Gastroesophageal sphincter (tissue), 4 donors: ENCODE measurements around the gene STK11IP. TPM values are rescaled to one million over a fixed set of nuclear protein-coding genes. Genes with fewer than 3 reads are reported as not detected.

Experiments used
- ATAC-seq: fragments of 150-250 bp; one replicate; pipeline ENCODE4 v1.9.1; 2016; ENCODE audit warnings: mild to moderate bottlenecking, moderate library complexity
- H3K27ac ChIP-seq, 4 donors: fragments of 200-600 bp; sonication (generic) in 3 of 4; 1 replicate in 3 of 4; 2 replicates in 1 of 4; pipeline ENCODE4 v1.5.1; 2016 to 2019
- H3K27me3 ChIP-seq: fragments of 200-600 bp; sonication (generic); one replicate; pipeline ENCODE4 v1.5.1; 2019
- H3K36me3 ChIP-seq, 2 donors: fragments of 200-600 bp; sonication (generic); one replicate each; pipeline ENCODE4 v1.5.1; 2019; ENCODE audit warnings: control low read depth in 1 of 2
- H3K4me1 ChIP-seq, 3 donors: fragments of 200-600 bp; sonication (generic); 1 replicate in 2 of 3; 2 replicates in 1 of 3; pipeline ENCODE4 v1.5.1; 2016 to 2019; ENCODE audit warnings: control low read depth in 2 of 3
- H3K4me3 ChIP-seq, 2 donors: fragments of 200-600 bp; sonication (generic); one replicate each; pipeline ENCODE4 v1.5.1; 2019; ENCODE audit warnings: mild to moderate bottlenecking in 1 of 2, moderate library complexity in 1 of 2
- H3K9me3 ChIP-seq, 3 donors: fragments of 200-600 bp; sonication (generic); one replicate each; pipeline ENCODE4 v1.5.1; 2017 to 2019; ENCODE audit warnings: control low read depth in 2 of 3
- EP300 ChIP-seq: sonication (generic); formaldehyde crosslinking; IDR thresholded peaks from one replicate; pipeline ENCODE4 v1.6.1; 2017; ENCODE audit warnings: antibody characterized with exemption, mild to moderate bottlenecking
- POLR2A ChIP-seq, 2 donors: fragments of 450-650 bp; IDR thresholded peaks; one replicate each; pipeline ENCODE4 v1.6.1; 2017; ENCODE audit warnings: antibody characterized with exemption in 2 of 2, mild to moderate bottlenecking in 2 of 2, moderate library complexity in 1 of 2
- POLR2AphosphoS5 ChIP-seq: sonication (generic); formaldehyde crosslinking; IDR thresholded peaks from one replicate; pipeline ENCODE4 v1.6.1; 2017; ENCODE audit warnings: antibody characterized with exemption
- WGBS, 2 donors: methylation state at CpG; one replicate each; pipeline ENCODE4 v1.1.5; 2018; ENCODE audit warnings: low coverage in 1 of 2; 5-methylcytosine and 5-hydroxymethylcytosine counted together
- total RNA-seq, 4 donors: library from RNA; depleted of rRNA; stranded (reverse); fragments of >200 nt; gene quantifications; one replicate each; pipeline ENCODE4 v1.1.0, GENCODE V29; 2016
- TF ChIP-seq, protein P1 (sequence below), 4 experiments: fragments of 200-600 bp in 2 of 4; fragments of 450-650 bp in 2 of 4; sonication (generic) in 1 of 4; IDR thresholded peaks; one replicate each; pipeline ENCODE4 v1.5.1; 2017 to 2019; ENCODE audit warnings: antibody characterized with exemption in 4 of 4, mild to moderate bottlenecking in 2 of 4, moderate library complexity in 2 of 4

The STK11IP gene
- total RNA-seq, 4 donors from 2014 or later: 7.0 to 19.2 (median 14.7) TPM

DNA sequence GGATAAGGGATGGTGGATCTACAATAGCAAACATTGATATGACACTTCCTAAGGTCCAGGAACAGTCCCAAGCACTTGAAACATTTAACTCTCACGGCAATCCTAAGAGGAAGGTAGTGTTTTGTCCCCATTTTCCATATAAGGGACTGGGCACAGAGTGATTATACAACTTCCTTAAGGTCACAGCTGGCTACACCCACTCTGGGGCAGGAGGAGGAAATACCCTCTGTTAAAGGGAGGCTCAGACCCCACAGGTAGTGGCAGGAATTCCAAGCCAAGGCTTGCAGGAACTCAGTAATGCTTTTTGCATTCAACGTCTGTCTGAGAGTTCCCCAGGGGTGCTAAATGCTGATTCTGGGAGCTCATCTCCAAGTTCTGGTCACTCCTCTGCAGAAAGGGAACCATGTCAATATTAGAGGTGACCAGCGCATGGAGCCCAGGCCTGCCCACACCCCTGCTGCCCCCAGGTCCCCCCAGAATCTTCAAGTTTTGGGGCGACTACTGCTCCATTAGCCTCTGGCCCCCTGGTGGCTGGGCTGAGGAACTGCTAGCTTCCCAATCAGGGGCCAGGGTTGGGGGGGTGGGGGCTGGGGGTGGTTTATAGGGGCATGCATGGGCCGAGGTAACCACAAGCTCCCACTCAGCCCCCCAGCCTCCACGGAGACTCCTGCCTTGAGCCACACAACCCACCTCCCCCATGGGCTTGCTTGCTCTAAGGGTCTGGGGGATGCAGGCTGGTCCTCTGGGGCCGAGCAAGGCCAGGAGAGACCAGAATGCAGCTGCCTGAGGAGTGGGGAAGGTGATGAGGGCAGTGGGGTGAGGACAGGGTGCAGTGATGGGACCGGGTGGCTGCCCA, 37.4 kb upstream of the STK11IP start:
- Histone ChIP-seq H3K27ac (no peak overlapping the region), H3K9me3 (no peaks in the 10 kb centered on the region), H3K27me3 (no peaks in the 10 kb centered on the region), H3K36me3 (peaks cover 0 to 85% of the 10 kb centered on the region in 2 donors), H3K4me3 (no peak overlapping the region), H3K4me1 (peaks cover 0 to 19% (median 3%) of the 10 kb centered on the region in 3 donors)
- ATAC-seq: peak; percentile 20
- no peak for TF ChIP-seq POLR2AphosphoS5
- TF ChIP-seq, protein P1, sequence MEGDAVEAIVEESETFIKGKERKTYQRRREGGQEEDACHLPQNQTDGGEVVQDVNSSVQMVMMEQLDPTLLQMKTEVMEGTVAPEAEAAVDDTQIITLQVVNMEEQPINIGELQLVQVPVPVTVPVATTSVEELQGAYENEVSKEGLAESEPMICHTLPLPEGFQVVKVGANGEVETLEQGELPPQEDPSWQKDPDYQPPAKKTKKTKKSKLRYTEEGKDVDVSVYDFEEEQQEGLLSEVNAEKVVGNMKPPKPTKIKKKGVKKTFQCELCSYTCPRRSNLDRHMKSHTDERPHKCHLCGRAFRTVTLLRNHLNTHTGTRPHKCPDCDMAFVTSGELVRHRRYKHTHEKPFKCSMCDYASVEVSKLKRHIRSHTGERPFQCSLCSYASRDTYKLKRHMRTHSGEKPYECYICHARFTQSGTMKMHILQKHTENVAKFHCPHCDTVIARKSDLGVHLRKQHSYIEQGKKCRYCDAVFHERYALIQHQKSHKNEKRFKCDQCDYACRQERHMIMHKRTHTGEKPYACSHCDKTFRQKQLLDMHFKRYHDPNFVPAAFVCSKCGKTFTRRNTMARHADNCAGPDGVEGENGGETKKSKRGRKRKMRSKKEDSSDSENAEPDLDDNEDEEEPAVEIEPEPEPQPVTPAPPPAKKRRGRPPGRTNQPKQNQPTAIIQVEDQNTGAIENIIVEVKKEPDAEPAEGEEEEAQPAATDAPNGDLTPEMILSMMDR (IDR thresholded peaks at IDR 0.05): peak in 3 of 4 experiments; percentile 32 to 83 (median 42)
- WGBS, 2 donors: 0 to 6% methylated on average over 1 to 3 of the region's 8 CpGs

DNA sequence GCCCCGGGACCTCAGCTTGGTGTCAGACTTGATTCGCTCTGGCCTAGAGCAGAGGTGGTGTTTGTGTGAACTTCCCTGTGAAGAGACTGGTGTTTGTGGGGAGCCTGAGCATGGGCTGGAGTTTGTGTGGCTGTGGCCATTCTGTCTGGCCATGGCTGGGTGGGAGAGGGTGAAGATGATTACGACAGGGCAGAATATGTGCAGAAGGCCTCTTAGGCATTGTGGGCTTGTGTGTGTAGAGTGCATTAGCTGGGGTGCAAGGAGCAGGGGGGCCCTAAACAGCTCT, 36.8 kb upstream of the STK11IP start:
- H3K4me1 ChIP-seq: peaks cover 0 to 19% (median 3%) of the 10 kb centered on the region in 3 donors
- H3K4me3 ChIP-seq: no peak overlapping the region
- H3K36me3 ChIP-seq: peaks cover 0 to 85% of the 10 kb centered on the region in 2 donors
- TF ChIP-seq, protein P1 (IDR thresholded peaks at IDR 0.05): no peak
- TF ChIP-seq POLR2AphosphoS5 (no peak), EP300 (no peak), POLR2A (IDR thresholded peaks at IDR 0.05) (no peak)
- ATAC-seq: no peak
- H3K9me3 ChIP-seq: no peaks in the 10 kb centered on the region
- no peaks in the 10 kb centered on the region for H3K27me3 ChIP-seq
- WGBS, 2 donors: 100% methylated on average over 2 of the region's 3 CpGs; no CpG with 5 or more reads in 1 of the 2 donors
- no peak overlapping the region for H3K27ac ChIP-seq

DNA sequence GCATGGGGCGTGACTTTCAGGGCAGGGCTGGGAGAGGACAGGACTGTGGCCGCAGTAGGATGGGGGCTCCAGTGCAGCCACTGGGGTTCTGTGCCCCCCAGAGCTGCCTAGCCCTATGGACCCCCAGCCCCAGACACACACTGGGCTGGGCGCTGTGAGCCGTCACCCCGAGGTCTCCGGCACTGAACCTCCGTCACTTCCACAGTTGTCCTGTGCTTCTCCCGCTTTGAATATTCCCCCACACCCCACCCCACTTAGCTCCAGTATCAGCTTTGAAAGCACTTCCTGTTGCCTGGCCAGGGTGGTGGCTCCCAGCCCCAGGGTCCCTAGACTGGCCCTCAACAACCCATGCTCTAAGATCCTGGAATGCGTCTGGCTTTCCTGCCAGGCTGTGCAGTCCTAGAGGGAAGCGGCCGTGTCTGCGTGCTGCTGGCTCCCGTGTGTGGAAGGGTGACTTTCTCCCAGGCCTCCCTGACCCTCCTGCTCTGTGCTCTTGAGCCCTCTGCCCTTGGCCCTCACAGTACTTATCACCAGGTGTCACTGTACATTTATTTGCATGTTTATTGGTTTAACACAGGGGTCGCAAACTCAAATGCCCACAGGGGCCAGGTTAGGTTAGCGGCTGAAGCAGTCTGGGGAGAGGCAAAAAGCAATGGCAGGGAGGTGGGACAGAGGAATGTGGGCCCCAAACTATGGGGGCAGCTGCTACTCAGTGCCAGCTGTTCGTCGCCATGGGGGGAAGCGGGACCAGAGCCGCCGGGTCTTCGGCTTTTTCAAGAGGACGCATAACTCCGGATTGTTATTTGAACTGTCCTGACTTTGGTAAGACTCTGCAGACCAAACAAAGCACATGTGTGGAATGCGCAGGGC, 36.2 kb upstream of the STK11IP start:
- Histone ChIP-seq H3K27me3 (no peaks in the 10 kb centered on the region), H3K9me3 (no peaks in the 10 kb centered on the region), H3K4me3 (no peak overlapping the region), H3K27ac (no peak overlapping the region), H3K4me1 (peaks cover 0 to 19% (median 3%) of the 10 kb centered on the region in 3 donors), H3K36me3 (peaks cover 0 to 85% of the 10 kb centered on the region in 2 donors)
- TF ChIP-seq, protein P1 (IDR thresholded peaks at IDR 0.05): no peak
- TF ChIP-seq EP300 (no peak), POLR2AphosphoS5 (no peak), POLR2A (IDR thresholded peaks at IDR 0.05) (no peak)
- WGBS, 2 donors: 62 to 76% methylated on average over 5 to 12 of the region's 24 CpGs
- ATAC-seq: no peak

DNA sequence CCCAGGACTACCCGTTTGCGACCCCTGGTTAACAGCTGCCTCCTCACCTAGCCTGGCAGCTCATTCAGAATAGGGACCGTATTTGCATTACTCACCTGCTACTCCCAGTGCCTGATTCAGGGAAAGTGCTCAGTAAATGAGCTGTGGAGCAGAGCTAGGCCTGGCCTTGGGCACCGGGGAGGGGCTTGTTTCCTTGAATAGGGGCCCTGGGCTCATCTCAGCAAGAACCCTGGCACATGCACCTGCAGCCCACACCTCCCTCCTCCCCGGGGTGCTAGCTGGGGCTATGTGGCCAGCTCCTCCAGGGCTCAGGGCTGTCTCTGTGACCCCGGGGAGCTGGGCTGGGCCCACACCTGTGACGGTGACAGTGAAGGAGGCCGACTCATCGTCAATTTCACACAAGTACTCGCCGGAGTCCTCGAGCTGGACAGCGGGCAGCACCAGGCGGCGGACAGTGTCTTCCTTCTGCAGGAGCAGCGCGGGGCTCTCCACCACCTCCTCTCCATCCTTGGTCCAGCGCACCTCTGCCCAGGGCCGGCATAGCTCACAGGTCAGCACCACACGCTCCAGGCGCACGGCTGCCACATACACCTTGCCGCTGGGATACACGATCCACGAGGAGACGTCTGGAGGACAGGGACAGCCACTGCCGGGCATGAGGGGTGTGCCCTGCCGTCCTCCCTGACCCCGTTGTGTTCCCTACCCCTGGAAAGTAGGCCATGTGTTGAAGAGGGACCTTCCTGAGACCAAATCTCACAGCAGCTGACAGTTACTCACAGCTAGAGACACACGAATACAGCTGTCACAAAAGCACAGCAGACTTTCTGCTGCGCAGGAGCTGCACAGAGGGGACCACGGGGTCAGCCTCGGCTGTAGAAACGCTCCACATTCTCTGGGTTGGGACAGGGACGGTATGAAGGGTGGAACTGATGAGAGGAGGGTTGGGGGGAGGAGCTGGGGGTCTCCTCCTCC, 35.3 kb upstream of the STK11IP start:
- Histone ChIP-seq H3K27ac (no peak overlapping the region), H3K36me3 (peaks cover 0 to 85% of the 10 kb centered on the region in 2 donors), H3K4me1 (peaks cover 0 to 19% (median 3%) of the 10 kb centered on the region in 3 donors), H3K27me3 (no peaks in the 10 kb centered on the region), H3K9me3 (no peaks in the 10 kb centered on the region), H3K4me3 (no peak overlapping the region)
- ATAC-seq: no peak
- WGBS, 2 donors: 53 to 71% methylated on average over 3 to 6 of the region's 35 CpGs
- TF ChIP-seq, protein P1 (IDR thresholded peaks at IDR 0.05): no peak
- TF ChIP-seq POLR2A (IDR thresholded peaks at IDR 0.05): no peak
- no peak for TF ChIP-seq POLR2AphosphoS5
- no peak for TF ChIP-seq EP300
